AG04450 (cell line): ENCODE data around the gene PGP. TPM values are rescaled to one million over a fixed set of nuclear protein-coding genes. Genes with fewer than 3 reads are reported as not detected.

Experiments used
- CTCF ChIA-PET: fragments of 300-600, 350-600 bp; formaldehyde crosslinking; extraction: SDS; loops from one replicate; lab custom pipeline; 2022; ENCODE audit warnings: antibody characterized with exemption, inconsistent platforms; lab: Charles Lee
- POLR2A ChIA-PET: fragments of 350-600 bp; formaldehyde crosslinking; extraction: SDS; loops from one replicate; lab custom pipeline; 2021; ENCODE audit warnings: antibody characterized with exemption, inconsistent platforms; lab: Yijun Ruan, JAX
- DNase-seq: peaks from one replicate; pipeline ENCODE4 v3.0.0-alpha.2; 2011; ENCODE audit warnings: low read depth, low spot score
- H3K27ac ChIP-seq: one replicate; pipeline ENCODE4 v1.5.1; 2012; ENCODE audit warnings: low read depth, low read length, control low read depth
- H3K27me3 ChIP-seq: one replicate; pipeline ENCODE4 v1.6.0; 2012; ENCODE audit warnings: low read length; ENCODE audit not compliant: control insufficient read depth, insufficient read depth
- H3K4me3 ChIP-seq: 2 replicates; pipeline ENCODE4 v1.5.1; 2011; ENCODE audit warnings: mild to moderate bottlenecking, low read depth, low read length, control low read depth
- H3K9me3 ChIP-seq: 2 replicates; pipeline ENCODE4 v1.5.1; 2012; ENCODE audit warnings: low read length; ENCODE audit not compliant: control insufficient read depth, insufficient read depth
- CTCF ChIP-seq: IDR thresholded peaks from 2 replicates; pipeline ENCODE4 v1.5.1; 2011; ENCODE audit warnings: low read depth, low read length, control low read depth, inconsistent platforms
- polyA plus RNA-seq: library from polyadenylated mRNA; depleted of rRNA; stranded (reverse); fragments of >200 nt; gene quantifications from 2 replicates; pipeline ENCODE4 v1.2.3, GENCODE V29; 2011

PGP gene
- polyA plus RNA-seq, 1 experiment, result 3.6 TPM

GRCh38 chr16:2237102-2237482 lies 22.5 kb upstream of the PGP start:
- no peak for TF ChIP-seq CTCF
- Histone ChIP-seq H3K9me3 (no peaks in the 10 kb centered on the region; the same call in 1 of the 2 replicates), H3K27me3 (peaks cover 13% of the 10 kb centered on the region), H3K27ac (no peak overlapping the region), H3K4me3 (peak overlapping the region; percentile 36)
- ChIA-PET POLR2A (interaction anchor here (1.1 kb wide), 1 partner anchor 82 kb away, joined by 3 read pairs; the partner anchor contains the start of gene TRAF7), CTCF (interaction anchor here (1.0 kb wide), 1 partner anchor 14 kb away, joined by 4 read pairs; the partner anchor contains the start of gene ECI1)
- no peak for DNase-seq

GRCh38 chr16:2236337-2237101 lies 21.9 kb upstream of the PGP start, which contains the start of gene DNASE1L2:
DNASE1L2 (plus strand) TSS chr16:2236444; CDS start chr16:2236817, 373 bp downstream.
- peaks cover 13% of the 10 kb centered on the region for H3K27me3 ChIP-seq
- ChIA-PET POLR2A (interaction anchor here (0.8 to 1.2 kb wide), 5 partner anchors 14 to 81 kb away, joined by 3 to 4 read pairs (median 3); partner anchors contain the start of genes PGP and TRAF7), CTCF (interaction anchor here (1.0 kb wide), 1 partner anchor 14 kb away, joined by 4 read pairs; the partner anchor contains the start of gene ECI1)
- peak within 1 kb of the TSS; percentile 36 for H3K4me3 ChIP-seq
- DNase-seq, result no peak
- no peak within 1 kb of the TSS for H3K27ac ChIP-seq
- no peaks in the 10 kb centered on the region; the same call in 1 of the 2 replicates for H3K9me3 ChIP-seq
- TF ChIP-seq CTCF, result no peak

DNA sequence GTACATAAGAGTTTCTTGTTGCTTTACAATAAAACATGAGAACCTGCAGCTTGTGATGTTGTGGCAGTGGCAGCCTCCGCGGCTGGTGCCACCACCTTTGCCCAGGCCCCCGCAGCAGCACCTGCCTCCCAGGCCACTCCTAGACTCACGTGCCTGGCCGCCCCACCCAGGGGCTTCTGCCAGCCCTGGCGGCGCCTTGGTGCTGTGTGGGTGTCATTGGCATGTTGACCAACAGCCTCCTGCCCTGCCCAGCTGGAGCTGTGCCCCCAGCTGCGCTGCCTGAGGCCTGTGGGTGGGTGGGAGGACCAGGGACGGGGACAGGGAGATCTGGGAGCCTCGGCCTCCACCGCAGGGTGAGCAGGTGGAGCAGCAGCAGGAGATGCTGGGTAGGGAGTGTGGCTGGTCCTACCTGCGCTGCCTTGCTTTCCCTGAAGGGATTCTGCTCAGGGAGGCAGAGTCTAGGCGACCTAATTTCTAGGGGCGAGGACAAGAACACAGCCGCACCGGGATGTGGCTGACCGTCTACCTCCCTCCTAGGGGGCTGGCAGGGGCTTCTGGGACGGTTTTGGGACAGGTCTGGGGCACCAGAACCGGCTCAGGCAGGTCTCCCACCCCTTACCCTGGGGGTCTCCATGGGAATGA lies 21.2 kb upstream of the PGP start:
- ChIA-PET CTCF (interaction anchor here (0.7 kb wide), 1 partner anchor 227 kb away, joined by 9 read pairs; no protein-coding TSS in a partner anchor), POLR2A (interaction anchor here (0.8 to 1.2 kb wide), 4 partner anchors 15 to 80 kb away, joined by 3 to 4 read pairs (median 3); partner anchors contain the start of genes PGP and TRAF7)
- Histone ChIP-seq H3K4me3 (no peak overlapping the region), H3K27ac (no peak overlapping the region), H3K9me3 (no peaks in the 10 kb centered on the region; the same call in 1 of the 2 replicates), H3K27me3 (peaks cover 13% of the 10 kb centered on the region)
- DNase-seq, result no peak
- TF ChIP-seq CTCF, result no peak

GRCh38 chr16:2235234-2235651 lies 20.6 kb upstream of the PGP start:
- CTCF ChIA-PET, result interaction anchor here (0.7 kb wide), 1 partner anchor 227 kb away, joined by 9 read pairs; no protein-coding TSS in a partner anchor
- POLR2A ChIA-PET, result interaction anchor here (1.2 kb wide), 1 partner anchor 21 kb away, joined by 3 read pairs; the partner anchor contains the start of gene PGP
- Histone ChIP-seq H3K27me3 (peaks cover 13% of the 10 kb centered on the region), H3K9me3 (no peaks in the 10 kb centered on the region; the same call in 1 of the 2 replicates), H3K4me3 (no peak overlapping the region), H3K27ac (no peak overlapping the region)
- no peak for DNase-seq
- TF ChIP-seq CTCF, result no peak
